ENCODE data around the gene CNGA2.

- TF ChIP-seq, protein P1, sequence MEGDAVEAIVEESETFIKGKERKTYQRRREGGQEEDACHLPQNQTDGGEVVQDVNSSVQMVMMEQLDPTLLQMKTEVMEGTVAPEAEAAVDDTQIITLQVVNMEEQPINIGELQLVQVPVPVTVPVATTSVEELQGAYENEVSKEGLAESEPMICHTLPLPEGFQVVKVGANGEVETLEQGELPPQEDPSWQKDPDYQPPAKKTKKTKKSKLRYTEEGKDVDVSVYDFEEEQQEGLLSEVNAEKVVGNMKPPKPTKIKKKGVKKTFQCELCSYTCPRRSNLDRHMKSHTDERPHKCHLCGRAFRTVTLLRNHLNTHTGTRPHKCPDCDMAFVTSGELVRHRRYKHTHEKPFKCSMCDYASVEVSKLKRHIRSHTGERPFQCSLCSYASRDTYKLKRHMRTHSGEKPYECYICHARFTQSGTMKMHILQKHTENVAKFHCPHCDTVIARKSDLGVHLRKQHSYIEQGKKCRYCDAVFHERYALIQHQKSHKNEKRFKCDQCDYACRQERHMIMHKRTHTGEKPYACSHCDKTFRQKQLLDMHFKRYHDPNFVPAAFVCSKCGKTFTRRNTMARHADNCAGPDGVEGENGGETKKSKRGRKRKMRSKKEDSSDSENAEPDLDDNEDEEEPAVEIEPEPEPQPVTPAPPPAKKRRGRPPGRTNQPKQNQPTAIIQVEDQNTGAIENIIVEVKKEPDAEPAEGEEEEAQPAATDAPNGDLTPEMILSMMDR (IDR thresholded peaks at IDR 0.05; ENCODE audit: low read depth, low read length, missing input control), result no peak
- TF ChIP-seq, protein P2, sequence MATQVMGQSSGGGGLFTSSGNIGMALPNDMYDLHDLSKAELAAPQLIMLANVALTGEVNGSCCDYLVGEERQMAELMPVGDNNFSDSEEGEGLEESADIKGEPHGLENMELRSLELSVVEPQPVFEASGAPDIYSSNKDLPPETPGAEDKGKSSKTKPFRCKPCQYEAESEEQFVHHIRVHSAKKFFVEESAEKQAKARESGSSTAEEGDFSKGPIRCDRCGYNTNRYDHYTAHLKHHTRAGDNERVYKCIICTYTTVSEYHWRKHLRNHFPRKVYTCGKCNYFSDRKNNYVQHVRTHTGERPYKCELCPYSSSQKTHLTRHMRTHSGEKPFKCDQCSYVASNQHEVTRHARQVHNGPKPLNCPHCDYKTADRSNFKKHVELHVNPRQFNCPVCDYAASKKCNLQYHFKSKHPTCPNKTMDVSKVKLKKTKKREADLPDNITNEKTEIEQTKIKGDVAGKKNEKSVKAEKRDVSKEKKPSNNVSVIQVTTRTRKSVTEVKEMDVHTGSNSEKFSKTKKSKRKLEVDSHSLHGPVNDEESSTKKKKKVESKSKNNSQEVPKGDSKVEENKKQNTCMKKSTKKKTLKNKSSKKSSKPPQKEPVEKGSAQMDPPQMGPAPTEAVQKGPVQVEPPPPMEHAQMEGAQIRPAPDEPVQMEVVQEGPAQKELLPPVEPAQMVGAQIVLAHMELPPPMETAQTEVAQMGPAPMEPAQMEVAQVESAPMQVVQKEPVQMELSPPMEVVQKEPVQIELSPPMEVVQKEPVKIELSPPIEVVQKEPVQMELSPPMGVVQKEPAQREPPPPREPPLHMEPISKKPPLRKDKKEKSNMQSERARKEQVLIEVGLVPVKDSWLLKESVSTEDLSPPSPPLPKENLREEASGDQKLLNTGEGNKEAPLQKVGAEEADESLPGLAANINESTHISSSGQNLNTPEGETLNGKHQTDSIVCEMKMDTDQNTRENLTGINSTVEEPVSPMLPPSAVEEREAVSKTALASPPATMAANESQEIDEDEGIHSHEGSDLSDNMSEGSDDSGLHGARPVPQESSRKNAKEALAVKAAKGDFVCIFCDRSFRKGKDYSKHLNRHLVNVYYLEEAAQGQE (IDR thresholded peaks at IDR 0.05), result no peak
- TF ChIP-seq MAX (IDR thresholded peaks at IDR 0.05) (no peak), FOXA1 (IDR thresholded peaks at IDR 0.05) (no peak), RXRA (IDR thresholded peaks at IDR 0.05) (no peak), SP1 (IDR thresholded peaks at IDR 0.05) (no peak), JUND (IDR thresholded peaks at IDR 0.05) (no peak), TAF1 (conservative IDR thresholded peaks at IDR 0.05) (no peak), HNF4A (conservative IDR thresholded peaks at IDR 0.05) (no peak)
Measured at GRCh38 chrX:151695583-151696340, 38.8 kb upstream of the CNGA2 start.
